Measurements from ENCODE around the gene TMEM31.

DNA sequence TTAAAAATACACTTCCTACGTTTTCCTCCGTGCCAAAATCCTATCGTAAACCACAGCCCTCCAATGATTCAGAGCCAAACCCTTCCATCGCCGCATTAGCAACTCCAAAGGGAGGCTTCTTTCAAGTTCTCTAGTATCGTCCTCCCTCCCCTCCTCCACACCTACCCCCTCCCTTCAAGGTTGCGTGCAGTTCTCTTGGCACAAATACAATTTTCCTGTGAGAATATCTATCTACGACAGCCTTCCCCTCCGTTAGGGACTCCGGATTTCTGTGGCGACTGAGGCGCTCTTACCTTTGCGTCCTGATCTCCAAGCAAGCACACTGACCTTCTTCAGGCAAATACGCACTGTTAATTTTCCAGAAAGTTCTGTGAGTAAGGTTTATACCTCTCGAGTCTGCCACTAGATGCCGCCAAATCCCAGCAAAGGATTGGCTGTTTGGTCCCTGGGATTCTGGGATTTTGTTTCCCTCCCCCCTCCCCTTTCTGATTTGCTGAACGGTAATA, 23.0 kb upstream of the TMEM31 start:
- TF ChIP-seq, protein P1, sequence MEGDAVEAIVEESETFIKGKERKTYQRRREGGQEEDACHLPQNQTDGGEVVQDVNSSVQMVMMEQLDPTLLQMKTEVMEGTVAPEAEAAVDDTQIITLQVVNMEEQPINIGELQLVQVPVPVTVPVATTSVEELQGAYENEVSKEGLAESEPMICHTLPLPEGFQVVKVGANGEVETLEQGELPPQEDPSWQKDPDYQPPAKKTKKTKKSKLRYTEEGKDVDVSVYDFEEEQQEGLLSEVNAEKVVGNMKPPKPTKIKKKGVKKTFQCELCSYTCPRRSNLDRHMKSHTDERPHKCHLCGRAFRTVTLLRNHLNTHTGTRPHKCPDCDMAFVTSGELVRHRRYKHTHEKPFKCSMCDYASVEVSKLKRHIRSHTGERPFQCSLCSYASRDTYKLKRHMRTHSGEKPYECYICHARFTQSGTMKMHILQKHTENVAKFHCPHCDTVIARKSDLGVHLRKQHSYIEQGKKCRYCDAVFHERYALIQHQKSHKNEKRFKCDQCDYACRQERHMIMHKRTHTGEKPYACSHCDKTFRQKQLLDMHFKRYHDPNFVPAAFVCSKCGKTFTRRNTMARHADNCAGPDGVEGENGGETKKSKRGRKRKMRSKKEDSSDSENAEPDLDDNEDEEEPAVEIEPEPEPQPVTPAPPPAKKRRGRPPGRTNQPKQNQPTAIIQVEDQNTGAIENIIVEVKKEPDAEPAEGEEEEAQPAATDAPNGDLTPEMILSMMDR (IDR thresholded peaks at IDR 0.05; ENCODE audit: borderline replicate concordance, extremely low read depth, low read length, poor library complexity, severe bottlenecking): peak; percentile 72
- no peak for TF ChIP-seq EZH2 (IDR thresholded peaks at IDR 0.05; ENCODE audit: borderline replicate concordance, low read depth, low read length, severe bottlenecking)
